GM06990 (cell line): Measurements from ENCODE around the gene MYB.

Experiments
- DNase-seq: peaks from one replicate; pipeline ENCODE4 v3.0.0-alpha.2; 2011; ENCODE audit not compliant: insufficient read length; ENCODE audit errors: extremely low read depth
- H3K27me3 ChIP-seq: replicated peaks from 2 replicates; pipeline ENCODE4 v1.6.0; 2011; ENCODE audit warnings: low read length; ENCODE audit not compliant: control insufficient read depth, insufficient read depth
- H3K36me3 ChIP-seq: 2 replicates; pipeline ENCODE4 v1.5.1; 2011; ENCODE audit warnings: low read length; ENCODE audit not compliant: control insufficient read depth, insufficient read depth
- H3K4me3 ChIP-seq: replicated peaks from 2 replicates; pipeline ENCODE4 v1.5.1; 2011; ENCODE audit warnings: low read depth, mild to moderate bottlenecking, control low read depth, low read length
- CTCF ChIP-seq: IDR thresholded peaks from 2 replicates; pipeline ENCODE4 v1.5.1; 2011; ENCODE audit warnings: low read length, control low read depth, mild to moderate bottlenecking, inconsistent platforms; ENCODE audit not compliant: insufficient read depth, poor library complexity, severe bottlenecking

MYB gene

GRCh38 chr6:135192256-135193174 lies 11.4 kb downstream of the MYB start:
- H3K4me3 ChIP-seq: no peak overlapping the region
- TF ChIP-seq CTCF: no peak
- H3K36me3 ChIP-seq: peaks cover 17% of the 10 kb centered on the region
- H3K27me3 ChIP-seq: no peaks in the 10 kb centered on the region
- DNase-seq: no peak

DNA sequence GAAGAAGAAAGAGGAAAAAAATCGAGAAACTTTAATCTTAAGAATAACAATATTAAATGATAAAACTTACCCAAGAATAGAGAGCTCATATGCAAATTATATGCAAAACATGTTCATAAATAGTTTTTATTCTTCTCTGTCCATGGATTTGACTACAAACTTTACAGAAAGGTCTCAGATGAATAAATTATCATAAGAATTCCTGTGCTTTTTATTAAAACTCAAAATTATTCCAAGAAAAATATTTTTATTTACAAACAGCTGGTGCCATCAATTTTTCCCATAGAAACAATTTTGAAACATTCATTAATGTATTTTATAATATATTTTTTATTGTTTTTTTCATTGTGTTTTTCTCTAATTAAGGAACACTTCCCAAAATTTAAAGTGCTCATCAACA lies 12.1 kb downstream of the MYB start:
- Histone ChIP-seq H3K36me3 (peaks cover 17% of the 10 kb centered on the region), H3K27me3 (no peaks in the 10 kb centered on the region), H3K4me3 (no peak overlapping the region)
- TF ChIP-seq CTCF: no peak
- no peak for DNase-seq

DNA sequence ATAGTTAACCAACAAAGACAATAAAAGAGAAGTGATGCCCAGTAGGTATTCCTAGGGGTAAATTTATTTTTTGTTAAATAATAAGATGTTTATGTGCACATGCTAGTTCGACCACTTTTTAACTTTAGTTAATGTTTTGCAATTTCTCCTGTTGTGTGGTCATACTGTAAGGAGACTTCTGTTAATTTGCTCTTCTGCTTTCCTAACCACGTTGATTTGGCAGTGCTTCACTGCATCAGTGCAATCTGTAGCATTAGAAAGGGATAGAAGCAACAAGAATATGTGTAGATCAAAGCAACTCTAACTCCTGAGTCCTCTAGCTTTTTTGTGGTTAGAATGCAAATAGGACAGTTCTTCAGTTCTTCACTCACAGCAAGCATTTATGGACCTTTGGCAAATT lies 13.9 kb downstream of the MYB start:
- Histone ChIP-seq H3K36me3 (peaks cover 18% of the 10 kb centered on the region), H3K27me3 (no peaks in the 10 kb centered on the region), H3K4me3 (no peak overlapping the region)
- DNase-seq: no peak
- TF ChIP-seq CTCF: no peak

GRCh38 chr6:135195522-135195921 lies 14.4 kb downstream of the MYB start:
- H3K36me3 ChIP-seq: peaks cover 21% of the 10 kb centered on the region
- no peak for DNase-seq
- H3K4me3 ChIP-seq: no peak overlapping the region
- no peak for TF ChIP-seq CTCF
- no peaks in the 10 kb centered on the region for H3K27me3 ChIP-seq

DNA sequence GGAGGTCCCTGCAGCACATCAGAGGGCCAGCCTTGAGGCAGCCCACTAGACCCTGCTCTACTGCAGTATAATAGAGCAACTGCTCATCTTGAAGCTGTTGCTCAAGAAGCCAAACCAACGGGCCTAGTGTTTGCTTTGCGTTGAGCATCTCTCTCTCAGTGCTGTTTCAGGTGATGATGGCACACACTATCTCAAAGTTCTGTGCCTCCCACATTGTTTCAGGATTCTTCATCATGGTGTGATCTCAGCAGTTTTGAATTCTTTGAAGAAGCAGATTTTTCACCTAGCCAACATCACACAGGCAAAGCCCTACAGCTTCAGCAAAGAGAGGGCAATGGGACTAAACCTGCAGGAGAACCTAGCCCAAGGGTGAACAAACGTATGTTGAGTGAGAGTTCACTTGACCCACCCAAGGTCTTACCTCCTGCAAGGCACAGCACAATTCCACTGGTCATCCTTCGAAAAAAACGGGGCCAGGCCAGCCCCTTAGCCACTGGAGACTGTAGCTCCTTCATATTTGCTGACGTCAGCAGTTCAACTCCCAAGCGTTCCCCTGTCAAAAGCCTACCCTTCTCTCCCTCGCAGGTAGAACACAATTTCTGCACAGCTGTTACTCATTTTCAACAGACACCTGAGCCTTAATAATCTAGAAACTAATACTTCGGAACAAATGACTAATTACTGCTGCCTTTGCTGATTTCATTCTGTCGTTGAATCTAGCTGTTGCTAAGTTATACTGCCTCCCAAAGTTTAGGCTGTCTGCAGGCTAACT lies 15.8 kb downstream of the MYB start:
- no peaks in the 10 kb centered on the region for H3K27me3 ChIP-seq
- peaks cover 19% of the 10 kb centered on the region for H3K36me3 ChIP-seq
- no peak for DNase-seq
- TF ChIP-seq CTCF: no peak
- H3K4me3 ChIP-seq: no peak overlapping the region
